ENCODE measurements around the gene BPGM. TPM values are rescaled to one million over a fixed set of nuclear protein-coding genes. Genes with fewer than 3 reads are reported as not detected.
A peak's percentile ranks its signal among the peaks of the same experiment; 100 is the strongest.
"Not testable (repeated sequence)": the region's sequence is repeated elsewhere in the genome, so short reads cannot be mapped to it uniquely, and the experiment has no call there.

BPGM gene
- total RNA-seq, 1 experiment from 2014 or later = 9.4 TPM

GRCh38 chr7:134651991-134652390 is 5.3 kb downstream of the BPGM start:
- no peak for DNase-seq (ENCODE audit: low read depth)
- in situ Hi-C loops (cut with HindIII; ENCODE audit: low pct_unique_long_range_greater_than_20kb, low sequenced_read_pairs) = no loop called here

- in situ Hi-C loops (cut with HindIII; ENCODE audit: low pct_unique_long_range_greater_than_20kb, low sequenced_read_pairs) = no loop called here
- DNase-seq (ENCODE audit: low read depth) = no peak
Observed at GRCh38 chr7:134654104-134654775, 7.6 kb downstream of the BPGM start.

GRCh38 chr7:134657526-134657925 is 10.9 kb downstream of the BPGM start:
- in situ Hi-C loops (cut with HindIII; ENCODE audit: low pct_unique_long_range_greater_than_20kb, low sequenced_read_pairs) = no loop called here
- no peak for DNase-seq (ENCODE audit: low read depth)

GRCh38 chr7:134660242-134660785 is 13.7 kb downstream of the BPGM start:
- in situ Hi-C loops (cut with HindIII; ENCODE audit: low pct_unique_long_range_greater_than_20kb, low sequenced_read_pairs) = no loop called here

GRCh38 chr7:134660961-134661376 is 14.3 kb downstream of the BPGM start:
- in situ Hi-C loops (cut with HindIII; ENCODE audit: low pct_unique_long_range_greater_than_20kb, low sequenced_read_pairs) = no loop called here
- no peak for DNase-seq (ENCODE audit: low read depth)

More at GRCh38 chr7:134660242-134660785, 13.7 kb downstream of the BPGM start:
- no peak for DNase-seq (ENCODE audit: low read depth)

- no peak for DNase-seq (ENCODE audit: low read depth)
- in situ Hi-C loops (cut with HindIII; ENCODE audit: low pct_unique_long_range_greater_than_20kb, low sequenced_read_pairs) = no loop called here
Observed at GRCh38 chr7:134662166-134662870, 15.7 kb downstream of the BPGM start.

GRCh38 chr7:134662871-134663205 is 16.2 kb downstream of the BPGM start:
- in situ Hi-C loops (cut with HindIII; ENCODE audit: low pct_unique_long_range_greater_than_20kb, low sequenced_read_pairs) = no loop called here
- no peak for DNase-seq (ENCODE audit: low read depth)

GRCh38 chr7:134665045-134665444 is 18.4 kb downstream of the BPGM start:
- DNase-seq (ENCODE audit: low read depth); in situ Hi-C loops (cut with HindIII; ENCODE audit: low pct_unique_long_range_greater_than_20kb, low sequenced_read_pairs): not testable (repeated sequence)

GRCh38 chr7:134667899-134668298 is 21.2 kb downstream of the BPGM start:
- DNase-seq (ENCODE audit: low read depth) = no peak
- in situ Hi-C loops (cut with HindIII; ENCODE audit: low pct_unique_long_range_greater_than_20kb, low sequenced_read_pairs) = no loop called here

GRCh38 chr7:134669388-134669787 is 22.7 kb downstream of the BPGM start:
- in situ Hi-C loops (cut with HindIII; ENCODE audit: low pct_unique_long_range_greater_than_20kb, low sequenced_read_pairs) = no loop called here

GRCh38 chr7:134669845-134670373 is 23.3 kb downstream of the BPGM start:
- DNase-seq (ENCODE audit: low read depth) = peak; percentile 50
- in situ Hi-C loops (cut with HindIII; ENCODE audit: low pct_unique_long_range_greater_than_20kb, low sequenced_read_pairs) = no loop called here

More at GRCh38 chr7:134669388-134669787, 22.7 kb downstream of the BPGM start:
- DNase-seq (ENCODE audit: low read depth) = no peak

- in situ Hi-C loops (cut with HindIII; ENCODE audit: low pct_unique_long_range_greater_than_20kb, low sequenced_read_pairs) = no loop called here
- DNase-seq (ENCODE audit: low read depth) = no peak
Observed at GRCh38 chr7:134671609-134672008, 25.0 kb downstream of the BPGM start.

- no peak for DNase-seq (ENCODE audit: low read depth)
- in situ Hi-C loops (cut with HindIII; ENCODE audit: low pct_unique_long_range_greater_than_20kb, low sequenced_read_pairs) = no loop called here
Observed at GRCh38 chr7:134674424-134674823, 27.8 kb downstream of the BPGM start.

- in situ Hi-C loops (cut with HindIII; ENCODE audit: low pct_unique_long_range_greater_than_20kb, low sequenced_read_pairs) = no loop called here
- DNase-seq (ENCODE audit: low read depth) = no peak
Observed at GRCh38 chr7:134676743-134677142, 30.1 kb downstream of the BPGM start.

- DNase-seq (ENCODE audit: low read depth) = no peak
- in situ Hi-C loops (cut with HindIII; ENCODE audit: low pct_unique_long_range_greater_than_20kb, low sequenced_read_pairs) = no loop called here
Observed at GRCh38 chr7:134678115-134678514, 31.5 kb downstream of the BPGM start.

GRCh38 chr7:134679006-134679405 is 32.4 kb downstream of the BPGM start:
- in situ Hi-C loops (cut with HindIII; ENCODE audit: low pct_unique_long_range_greater_than_20kb, low sequenced_read_pairs) = no loop called here
- no peak for DNase-seq (ENCODE audit: low read depth)

GRCh38 chr7:134684165-134684564 is 37.5 kb downstream of the BPGM start:
- in situ Hi-C loops (cut with HindIII; ENCODE audit: low pct_unique_long_range_greater_than_20kb, low sequenced_read_pairs) = no loop called here
- no peak for DNase-seq (ENCODE audit: low read depth)

GRCh38 chr7:134685250-134685649 is 38.6 kb downstream of the BPGM start:
- DNase-seq (ENCODE audit: low read depth) = peak; percentile 64
- in situ Hi-C loops (cut with HindIII; ENCODE audit: low pct_unique_long_range_greater_than_20kb, low sequenced_read_pairs) = no loop called here

GRCh38 chr7:134686786-134687185 is 40.1 kb downstream of the BPGM start:
- no peak for DNase-seq (ENCODE audit: low read depth)
- in situ Hi-C loops (cut with HindIII; ENCODE audit: low pct_unique_long_range_greater_than_20kb, low sequenced_read_pairs) = no loop called here
